ENCODE results near the gene PWWP2B.
"Not testable (repeated sequence)": the region's sequence is repeated elsewhere in the genome, so short reads cannot be mapped to it uniquely, and the experiment has no call there.

Gene PWWP2B

DNA sequence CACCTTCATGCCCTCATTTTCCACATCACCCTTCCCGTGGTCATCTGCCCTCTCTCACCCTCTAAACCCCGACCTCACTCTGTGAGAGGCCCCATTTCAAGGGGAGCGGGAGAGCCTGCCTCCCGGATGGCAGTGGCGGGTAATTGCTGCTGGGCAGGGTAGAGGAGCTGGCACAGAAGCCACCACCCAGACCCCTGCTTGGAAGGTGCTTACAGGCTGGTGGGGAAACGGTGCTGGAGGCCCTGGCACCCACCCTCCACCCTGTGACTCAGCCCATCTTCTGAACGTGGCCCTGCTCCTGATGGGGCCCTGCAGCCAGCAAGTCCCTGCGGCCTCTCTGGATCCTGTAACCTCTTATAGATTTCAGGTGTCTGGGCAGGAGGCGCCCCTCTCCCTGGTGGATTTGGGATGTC is 10.6 kb upstream of the PWWP2B start:
- peak overlapping the region; percentile 91 for H3K4me2 ChIP-seq (ENCODE audit: low read depth, low read length, poor library complexity, severe bottlenecking)

GRCh38 chr10:132386896-132387295 is 10.1 kb upstream of the PWWP2B start:
- H3K4me1 ChIP-seq (ENCODE audit: insufficient read depth, low read length, poor library complexity, severe bottlenecking): peaks cover 69% of the 10 kb centered on the region
- H3K4me3 ChIP-seq (ENCODE audit: low read length, poor library complexity, severe bottlenecking): peak overlapping the region; percentile 67
- not testable (repeated sequence) for H3K36me3 ChIP-seq (ENCODE audit: insufficient read depth, low read length); H3K9me3 ChIP-seq (ENCODE audit: insufficient read depth, low read depth, low read length); H3K9me2 ChIP-seq (replicated peaks; ENCODE audit: low read depth, low read length); H2AFZ ChIP-seq (ENCODE audit: low read length); H3K27me3 ChIP-seq (ENCODE audit: insufficient read depth, low read length, poor library complexity, severe bottlenecking); H4K20me1 ChIP-seq (ENCODE audit: insufficient read depth, low read length, poor library complexity, severe bottlenecking); H3K79me2 ChIP-seq (ENCODE audit: insufficient read depth, low read length); H3F3A ChIP-seq (ENCODE audit: low read depth)
- peak overlapping the region; percentile 91 for H3K4me2 ChIP-seq (ENCODE audit: low read depth, low read length, poor library complexity, severe bottlenecking)
- H3K9ac ChIP-seq (ENCODE audit: low read depth, low read length, poor library complexity, severe bottlenecking): peak overlapping the region; percentile 70

More for the DNA sequence above, 10.6 kb upstream of the PWWP2B start:
- Histone ChIP-seq H3K4me3 (ENCODE audit: low read length, poor library complexity, severe bottlenecking) (no peak overlapping the region), H3K4me1 (ENCODE audit: insufficient read depth, low read length, poor library complexity, severe bottlenecking) (peaks cover 74% of the 10 kb centered on the region), H3K9me2 (replicated peaks; ENCODE audit: low read depth, low read length) (no peaks in the 10 kb centered on the region), H3K9ac (ENCODE audit: low read depth, low read length, poor library complexity, severe bottlenecking) (peak overlapping the region; percentile 70), H4K20me1 (ENCODE audit: insufficient read depth, low read length, poor library complexity, severe bottlenecking) (no peaks in the 10 kb centered on the region), H2AFZ (ENCODE audit: low read length) (no peak overlapping the region), H3F3A (ENCODE audit: low read depth) (0 out of 2 replicates have a peak, but pooled peaks cover 2% of the 10 kb centered on the region), H3K9me3 (ENCODE audit: insufficient read depth, low read depth, low read length) (no peaks in the 10 kb centered on the region), H3K27me3 (ENCODE audit: insufficient read depth, low read length, poor library complexity, severe bottlenecking) (no peaks in the 10 kb centered on the region), H3K36me3 (ENCODE audit: insufficient read depth, low read length) (no peaks in the 10 kb centered on the region), H3K79me2 (ENCODE audit: insufficient read depth, low read length) (no peaks in the 10 kb centered on the region)
- no peak for TF ChIP-seq EZH2phosphoT487 (IDR thresholded peaks at IDR 0.05; ENCODE audit: borderline replicate concordance)
- no peak for TF ChIP-seq CTCF (conservative IDR thresholded peaks at IDR 0.05; ENCODE audit: low read length)

GRCh38 chr10:132387764-132388210 is 9.2 kb upstream of the PWWP2B start:
- Histone ChIP-seq H3K27me3 (ENCODE audit: insufficient read depth, low read length, poor library complexity, severe bottlenecking) (no peaks in the 10 kb centered on the region), H3K9me2 (replicated peaks; ENCODE audit: low read depth, low read length) (no peaks in the 10 kb centered on the region), H2AFZ (ENCODE audit: low read length) (peak overlapping the region; percentile 80), H3K4me2 (ENCODE audit: low read depth, low read length, poor library complexity, severe bottlenecking) (peak overlapping the region; percentile 91), H3K79me2 (ENCODE audit: insufficient read depth, low read length) (no peaks in the 10 kb centered on the region), H4K20me1 (ENCODE audit: insufficient read depth, low read length, poor library complexity, severe bottlenecking) (no peaks in the 10 kb centered on the region), H3K36me3 (ENCODE audit: insufficient read depth, low read length) (no peaks in the 10 kb centered on the region), H3K9ac (ENCODE audit: low read depth, low read length, poor library complexity, severe bottlenecking) (peak overlapping the region; percentile 70), H3K4me1 (ENCODE audit: insufficient read depth, low read length, poor library complexity, severe bottlenecking) (peaks cover 62% of the 10 kb centered on the region), H3K4me3 (ENCODE audit: low read length, poor library complexity, severe bottlenecking) (peak overlapping the region; percentile 67), H3K9me3 (ENCODE audit: insufficient read depth, low read depth, low read length) (no peaks in the 10 kb centered on the region), H3F3A (ENCODE audit: low read depth) (no peaks in the 10 kb centered on the region)
- TF ChIP-seq EZH2phosphoT487 (IDR thresholded peaks at IDR 0.05; ENCODE audit: borderline replicate concordance) (no peak), CTCF (conservative IDR thresholded peaks at IDR 0.05; ENCODE audit: low read length) (peak; percentile 55)

- no peak overlapping the region for H2AFZ ChIP-seq (ENCODE audit: low read length)
- H3K79me2 ChIP-seq (ENCODE audit: insufficient read depth, low read length): no peaks in the 10 kb centered on the region
- no peaks in the 10 kb centered on the region for H4K20me1 ChIP-seq (ENCODE audit: insufficient read depth, low read length, poor library complexity, severe bottlenecking)
- no peaks in the 10 kb centered on the region for H3F3A ChIP-seq (ENCODE audit: low read depth)
- no peak overlapping the region for H3K9ac ChIP-seq (ENCODE audit: low read depth, low read length, poor library complexity, severe bottlenecking)
- H3K4me2 ChIP-seq (ENCODE audit: low read depth, low read length, poor library complexity, severe bottlenecking): no peak overlapping the region
- H3K4me1 ChIP-seq (ENCODE audit: insufficient read depth, low read length, poor library complexity, severe bottlenecking): peaks cover 60% of the 10 kb centered on the region
- no peaks in the 10 kb centered on the region for H3K9me3 ChIP-seq (ENCODE audit: insufficient read depth, low read depth, low read length)
- H3K36me3 ChIP-seq (ENCODE audit: insufficient read depth, low read length): no peaks in the 10 kb centered on the region
- no peaks in the 10 kb centered on the region for H3K9me2 ChIP-seq (replicated peaks; ENCODE audit: low read depth, low read length)
- no peaks in the 10 kb centered on the region for H3K27me3 ChIP-seq (ENCODE audit: insufficient read depth, low read length, poor library complexity, severe bottlenecking)
- H3K4me3 ChIP-seq (ENCODE audit: low read length, poor library complexity, severe bottlenecking): no peak overlapping the region
- TF ChIP-seq EZH2phosphoT487 (IDR thresholded peaks at IDR 0.05; ENCODE audit: borderline replicate concordance) (no peak), CTCF (conservative IDR thresholded peaks at IDR 0.05; ENCODE audit: low read length) (no peak)
These were observed 8.0 kb upstream of the PWWP2B start for GRCh38 chr10:132388891-132389432.

All from Loucy (cell line).